CD14-positive monocyte (primary cell): ENCODE measurements around the gene RAB3C. TPM values are rescaled to one million over a fixed set of nuclear protein-coding genes. Genes with fewer than 3 reads are reported as not detected.
A peak's percentile ranks its signal among the peaks of the same experiment; 100 is the strongest.

ENCODE experiments used
- DNase-seq, 3 donors: peaks; one replicate each; pipeline ENCODE4 v3.0.0-alpha.2; 2011 to 2022
- H2AFZ ChIP-seq: 2 replicates; pipeline ENCODE4 v1.6.0; 2012; ENCODE audit warnings: mild to moderate bottlenecking, low read depth, low read length, inconsistent platforms; ENCODE audit not compliant: insufficient read depth, poor library complexity, severe bottlenecking
- H3K27ac ChIP-seq, 2 donors: 1 replicate in 1 of 2; 2 replicates in 1 of 2; pipeline ENCODE4 v1.5.1; 2012 to 2013; ENCODE audit warnings: low read length in 2 of 2, control low read depth in 1 of 2, inconsistent platforms in 1 of 2, low read depth in 1 of 2, mild to moderate bottlenecking in 1 of 2
- H3K27me3 ChIP-seq, 2 donors: one replicate each; pipeline versions ENCODE4 v1.6.0 to v1.6.1; 2011 to 2013; ENCODE audit warnings: low read length in 2 of 2; ENCODE audit not compliant: control insufficient read depth in 2 of 2, insufficient read depth in 2 of 2
- H3K36me3 ChIP-seq, 2 donors: replicated peaks in 1 of 2; 1 replicate in 1 of 2; 2 replicates in 1 of 2; pipeline versions ENCODE4 v1.5.1 to v1.6.1; 2012 to 2013; ENCODE audit warnings: low read length in 2 of 2, control low read depth in 1 of 2, inconsistent platforms in 1 of 2, mild to moderate bottlenecking in 1 of 2; ENCODE audit not compliant: insufficient read depth in 2 of 2, control insufficient read depth in 1 of 2
- H3K4me1 ChIP-seq, 2 donors: 1 replicate in 1 of 2; 2 replicates in 1 of 2; pipeline versions ENCODE4 v1.5.1 to v1.6.1; 2012 to 2013; ENCODE audit warnings: low read length in 2 of 2, control low read depth in 1 of 2, inconsistent platforms in 1 of 2, mild to moderate bottlenecking in 1 of 2, moderate library complexity in 1 of 2; ENCODE audit not compliant: insufficient read depth in 2 of 2, control insufficient read depth in 1 of 2
- H3K4me2 ChIP-seq: replicated peaks from 2 replicates; pipeline ENCODE3; 2012; ENCODE audit warnings: low read length, moderate library complexity, mild to moderate bottlenecking; ENCODE audit not compliant: poor library complexity, severe bottlenecking; ENCODE audit errors: extremely low read depth
- H3K4me3 ChIP-seq, 3 experiments: fragments of 200-600 bp in 1 of 3; sonication (generic) in 1 of 3; replicated peaks in 1 of 3; 1 replicate in 2 of 3; 2 replicates in 1 of 3; pipeline ENCODE4 v1.5.1; 2011 to 2013; ENCODE audit warnings: low read length in 3 of 3, mild to moderate bottlenecking in 3 of 3, control low read depth in 2 of 3, low read depth in 2 of 3, inconsistent platforms in 1 of 3, moderate library complexity in 1 of 3
- H3K79me2 ChIP-seq: 2 replicates; pipeline ENCODE4 v1.6.0; 2012; ENCODE audit warnings: mild to moderate bottlenecking, control low read depth, inconsistent platforms, low read length, moderate library complexity; ENCODE audit not compliant: insufficient read depth
- H3K9ac ChIP-seq: 2 replicates; pipeline ENCODE4 v1.6.0; 2017; ENCODE audit warnings: low read length, mild to moderate bottlenecking; ENCODE audit not compliant: insufficient read depth, poor library complexity, severe bottlenecking
- H3K9me3 ChIP-seq, 2 donors: replicated peaks in 1 of 2; 1 replicate in 1 of 2; 2 replicates in 1 of 2; pipeline versions ENCODE4 v1.5.1 to v1.6.1; 2012 to 2013; ENCODE audit warnings: low read length in 2 of 2, control low read depth in 1 of 2; ENCODE audit not compliant: control insufficient read depth in 1 of 2, insufficient read depth in 1 of 2
- H4K20me1 ChIP-seq: 2 replicates; pipeline ENCODE4 v1.6.0; 2012; ENCODE audit warnings: mild to moderate bottlenecking, low read length, control low read depth, moderate library complexity; ENCODE audit not compliant: insufficient read depth
- H3K27ac Mint-ChIP-seq, 7 donors: one replicate each; pipeline ENCODE4 v1.8.0; 2020; ENCODE audit warnings: mild to moderate bottlenecking in 7 of 7, mixed read lengths in 7 of 7, moderate library complexity in 6 of 7, inconsistent platforms in 2 of 7
- H3K27me3 Mint-ChIP-seq, 3 donors: one replicate each; pipeline ENCODE4 v1.8.0; 2021 to 2022; ENCODE audit warnings: low read depth in 3 of 3, mild to moderate bottlenecking in 3 of 3, mixed read lengths in 3 of 3, moderate library complexity in 3 of 3, inconsistent platforms in 1 of 3
- H3K36me3 Mint-ChIP-seq, 2 donors: one replicate each; pipeline ENCODE4 v1.8.0; 2020; ENCODE audit warnings: mixed read lengths in 2 of 2, inconsistent platforms in 1 of 2, mild to moderate bottlenecking in 1 of 2
- H3K4me1 Mint-ChIP-seq: one replicate; pipeline ENCODE4 v1.8.0; 2020; ENCODE audit warnings: mild to moderate bottlenecking, mixed read lengths
- H3K4me3 Mint-ChIP-seq, 2 donors: one replicate each; pipeline ENCODE4 v1.8.0; 2020; ENCODE audit warnings: mild to moderate bottlenecking in 2 of 2, mixed read lengths in 2 of 2, moderate library complexity in 1 of 2
- H3K9me3 Mint-ChIP-seq, 7 donors: one replicate each; pipeline ENCODE4 v1.8.0; 2020 to 2022; ENCODE audit warnings: mixed read lengths in 7 of 7, mild to moderate bottlenecking in 6 of 7, moderate library complexity in 6 of 7, inconsistent platforms in 2 of 7
- CTCF ChIP-seq: fragments of 200-600 bp; IDR thresholded peaks from one replicate; pipeline ENCODE4 v1.8.0; 2022; ENCODE audit warnings: antibody characterized with exemption, mild to moderate bottlenecking
- WGBS: methylation state at CpG from one replicate; pipeline ENCODE4 v1.1.5; 2013; ENCODE audit warnings: missing lambda C conversion rate; ENCODE audit not compliant: insufficient coverage; 5-methylcytosine and 5-hydroxymethylcytosine counted together
- intact Hi-C, 2 donors: fragments of 100-400 bp; cut with micrococcal nuclease; formaldehyde crosslinking; loops; one replicate each; pipeline versions ENCODE4 v1.15.0 to v1.15.1; 2023
- polyA plus RNA-seq, 3 donors: library from polyadenylated mRNA; depleted of rRNA in 1 of 3; unstranded in 2 of 3; stranded (reverse) in 1 of 3; fragments of 300-500 nt in 2 of 3; fragments of >200 nt in 1 of 3; fragmentation: Illumina TruSeq in 2 of 3; gene quantifications; 1 replicate in 2 of 3; 2 replicates in 1 of 3; pipeline ENCODE4 v1.2.3, GENCODE V29; 2012 to 2021

RAB3C gene
- polyA plus RNA-seq, 3 donors, result under 0.01 to 0.81 TPM; not detected in 1

- TF ChIP-seq CTCF, result no peak
- Mint-ChIP-seq H3K4me3 (no peak overlapping the region), H3K4me1 (peaks cover 3% of the 10 kb centered on the region), H3K9me3 (no peaks in the 10 kb centered on the region), H3K36me3 (no peaks in the 10 kb centered on the region), H3K27me3 (peaks cover 0 to 5% (median 0%) of the 10 kb centered on the region in 3 donors), H3K27ac (no peak overlapping the region)
- Histone ChIP-seq H3K9ac (no peak overlapping the region), H3K27ac (no peak overlapping the region), H3K27me3 (no peaks in the 10 kb centered on the region), H4K20me1 (no peaks in the 10 kb centered on the region), H2AFZ (no peak overlapping the region), H3K4me2 (no peak overlapping the region), H3K79me2 (no peaks in the 10 kb centered on the region), H3K9me3 (no peaks in the 10 kb centered on the region), H3K36me3 (no peaks in the 10 kb centered on the region), H3K4me1 (no peaks in the 10 kb centered on the region), H3K4me3 (no peak overlapping the region)
- intact Hi-C loops, result no loop called here
- DNase-seq, result no peak
- 43% methylated on average over 3 of the region's 8 CpGs for WGBS
Measured at GRCh38 chr5:58868931-58869330, 286.1 kb downstream of the RAB3C start.

- H3K27me3 ChIP-seq, result no peaks in the 10 kb centered on the region
- no peaks in the 10 kb centered on the region for H4K20me1 ChIP-seq
- no peak overlapping the region for H3K27ac ChIP-seq
- Mint-ChIP-seq H3K9me3 (no peaks in the 10 kb centered on the region), H3K4me1 (peaks cover 3% of the 10 kb centered on the region), H3K36me3 (no peaks in the 10 kb centered on the region), H3K27me3 (peaks cover 0 to 5% (median 0%) of the 10 kb centered on the region in 3 donors), H3K27ac (no peak overlapping the region), H3K4me3 (no peak overlapping the region)
- H3K79me2 ChIP-seq, result no peaks in the 10 kb centered on the region
- no peaks in the 10 kb centered on the region for H3K9me3 ChIP-seq
- TF ChIP-seq CTCF, result peak; percentile 89
- H3K4me1 ChIP-seq, result no peaks in the 10 kb centered on the region
- no peak overlapping the region for H2AFZ ChIP-seq
- no peak overlapping the region for H3K4me3 ChIP-seq
- intact Hi-C loops, result no loop called here
- H3K36me3 ChIP-seq, result no peaks in the 10 kb centered on the region
- no peak overlapping the region for H3K4me2 ChIP-seq
- DNase-seq, result peak in 1 of 3 donors; percentile 8
- 100% methylated on average over 1 of the region's 3 CpGs for WGBS
- H3K9ac ChIP-seq, result no peak overlapping the region
Measured at GRCh38 chr5:58871648-58872242, 288.9 kb downstream of the RAB3C start.
